ENCODE data around the gene OR5D13. TPM values are rescaled to one million over a fixed set of nuclear protein-coding genes. Genes with fewer than 3 reads are reported as not detected.

OR5D13 gene
- total RNA-seq, 1 donor = not detected

- no peaks in the 10 kb centered on the region for H4K20me1 ChIP-seq (ENCODE audit: insufficient read depth, low read length)
- no peak within 1 kb of the TSS for H3K4me2 ChIP-seq (ENCODE audit: insufficient read depth, low read length)
- no peak within 1 kb of the TSS for H3K4me3 ChIP-seq (ENCODE audit: insufficient read depth, low read length)
- H3K4me1 ChIP-seq (ENCODE audit: insufficient read depth, low read length) = no peaks in the 10 kb centered on the region
- H3K27me3 ChIP-seq (ENCODE audit: insufficient read depth, low read length) = no peaks in the 10 kb centered on the region
- no peaks in the 10 kb centered on the region for H3K36me3 ChIP-seq (ENCODE audit: insufficient read depth, low read length)
- DNase-seq (ENCODE audit: insufficient read length, low spot score, missing footprints) = no peak
- H3K27ac ChIP-seq (ENCODE audit: low read depth, low read length) = no peak within 1 kb of the TSS
- no peak for TF ChIP-seq CTCF (IDR thresholded peaks at IDR 0.05; ENCODE audit: extremely low read depth, low read depth, low read length)
- H3K9me3 ChIP-seq (ENCODE audit: low read depth, low read length) = peaks cover 4% of the 10 kb centered on the region
- no peak within 1 kb of the TSS for H2AFZ ChIP-seq (ENCODE audit: low read length)
- no peaks in the 10 kb centered on the region for H3K79me2 ChIP-seq (ENCODE audit: insufficient read depth, low read length)
Observed at GRCh38 chr11:55819330-55819729, 46.1 kb downstream of the OR5D13 start, which contains the start of gene OR5D18. Gene OR5D18 (plus strand): TSS chr11:55819630. CDS start chr11:55819630, 0 bp downstream.

Other genes starting within 250 kb of the OR5D13 start
- gene OR4C15, start 219.0 kb upstream of the OR5D13 start, total RNA-seq = not detected in 2 replicates
- gene OR4C16, start 201.3 kb upstream of the OR5D13 start, total RNA-seq = not detected in 2 replicates
- not detected in 2 replicates for gene OR4C11, start 165.8 kb upstream of the OR5D13 start, total RNA-seq
- not detected in 2 replicates for gene OR4P4, start 138.3 kb upstream of the OR5D13 start, total RNA-seq
- not detected in 2 replicates for gene OR4S2, start 125.1 kb upstream of the OR5D13 start, total RNA-seq
- gene OR4C6, start 111.2 kb upstream of the OR5D13 start, total RNA-seq = not detected in 2 replicates
- not detected in 2 replicates for gene OR5D14, start 22.1 kb downstream of the OR5D13 start, total RNA-seq
- not detected in 2 replicates for gene OR5L1, start 37.9 kb downstream of the OR5D13 start, total RNA-seq
- gene OR5D18, start 46.2 kb downstream of the OR5D13 start, total RNA-seq = not detected in 2 replicates
- gene OR5L2, start 53.8 kb downstream of the OR5D13 start, total RNA-seq = not detected in 2 replicates
- not detected in 2 replicates for gene OR5D16, start 65.3 kb downstream of the OR5D13 start, total RNA-seq
- not detected in 2 replicates for gene TRIM51, start 109.9 kb downstream of the OR5D13 start, total RNA-seq
- gene OR5W2, start 141.1 kb downstream of the OR5D13 start, total RNA-seq = not detected in 2 replicates
- not detected in 2 replicates for gene OR5I1, start 163.0 kb downstream of the OR5D13 start, total RNA-seq
- not detected in 2 replicates for gene OR10AG1, start 196.5 kb downstream of the OR5D13 start, total RNA-seq
- gene OR5F1, start 221.2 kb downstream of the OR5D13 start, total RNA-seq = not detected in 2 replicates

All from osteoblast (primary cell).